Frontal cortex (tissue), 4 donors: ENCODE measurements around the gene RHBDF1. TPM values are rescaled to one million over a fixed set of nuclear protein-coding genes. Genes with fewer than 3 reads are reported as not detected.
"Not testable (repeated sequence)": the region's sequence is repeated elsewhere in the genome, so short reads cannot be mapped to it uniquely, and the experiment has no call there.

Experiments used
- DNase-seq, 2 donors: peaks; one replicate each; pipeline ENCODE4 v3.0.0; 2012; ENCODE audit warnings: low spot score in 2 of 2
- FAIRE-seq: peaks from 2 replicates; lab custom pipeline; 2012; peaks lifted over from hg19 to GRCh38; lab: Jason Lieb, UNC
- total RNA-seq: library from RNA; depleted of rRNA; stranded (reverse); fragments of >200 nt; gene quantifications from one replicate; pipeline ENCODE4 v1.2.3, GENCODE V29; 2014
- donor health status: control.
- donor health status: control.
- donor health status: control.

The RHBDF1 gene
- total RNA-seq, 1 donor from 2014 or later, result 1.6 TPM

DNA sequence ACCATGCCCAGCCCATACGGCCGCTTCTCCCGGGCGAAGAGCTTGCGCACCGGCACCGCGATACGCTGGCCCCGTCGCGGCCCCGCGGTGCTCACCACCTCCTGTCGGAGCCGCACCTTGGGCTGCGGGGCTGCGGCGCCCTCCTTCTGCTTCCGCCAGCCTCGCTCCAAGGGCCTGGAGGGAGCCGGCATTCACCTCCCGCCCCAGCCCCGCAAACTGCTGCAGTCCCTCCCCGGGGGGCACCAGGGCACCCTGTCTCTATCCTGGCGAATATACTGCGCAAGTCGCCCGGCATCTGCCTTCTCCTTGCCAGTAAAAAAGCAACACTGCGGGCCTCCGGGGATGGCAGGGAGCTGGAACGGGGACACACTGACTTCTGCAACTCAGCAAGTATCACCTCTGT, 10.6 kb downstream of the RHBDF1 start:
- DNase-seq (no peak), FAIRE-seq (no peak)

DNA sequence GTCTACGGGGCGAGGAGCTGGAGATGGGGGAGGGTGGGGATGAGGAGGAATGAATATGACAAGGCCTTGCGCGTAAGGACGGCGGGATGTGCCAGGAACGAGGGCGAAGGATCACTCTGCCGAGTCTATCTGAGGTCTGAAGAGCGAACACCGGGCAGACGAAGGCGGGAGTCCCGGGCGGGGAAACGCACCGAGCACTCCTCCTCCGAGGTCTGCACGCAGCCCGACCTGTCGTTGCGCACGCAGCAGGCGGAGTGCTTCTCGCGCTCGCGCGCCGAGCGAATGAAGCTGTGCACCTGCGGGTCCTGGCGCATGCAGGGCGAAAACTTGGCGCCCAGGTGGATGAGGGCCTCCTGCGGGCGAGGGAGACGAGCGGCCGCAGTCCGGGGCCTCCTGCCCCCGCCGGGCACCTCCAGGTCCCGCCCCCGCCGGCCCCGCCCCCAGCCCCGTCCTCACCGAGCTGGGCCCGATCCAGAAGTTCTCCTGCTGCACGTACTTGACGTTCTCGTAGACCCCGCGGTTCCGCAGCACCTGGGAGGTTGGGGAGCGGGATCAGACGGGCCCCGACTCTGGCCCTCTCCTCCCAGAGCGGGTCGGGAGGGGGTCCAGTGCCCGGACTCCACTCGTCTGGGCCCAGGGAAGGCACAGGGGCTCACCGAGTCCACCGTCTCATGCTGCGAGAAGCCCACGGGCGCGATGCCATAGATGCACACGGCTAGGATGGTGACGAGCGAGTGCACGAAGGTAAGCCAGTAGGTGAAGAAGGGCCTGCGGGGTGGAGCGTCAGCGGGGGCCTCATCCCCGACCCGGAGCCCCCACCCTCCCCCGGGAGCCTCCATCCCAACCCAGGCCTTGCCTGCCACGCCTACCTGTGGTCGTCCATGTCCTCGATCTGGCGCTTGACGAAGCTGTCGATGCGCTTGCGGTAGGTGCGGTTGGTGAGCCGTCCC, 11.2 kb downstream of the RHBDF1 start:
- FAIRE-seq, result no peak
- DNase-seq, result no peak

DNA sequence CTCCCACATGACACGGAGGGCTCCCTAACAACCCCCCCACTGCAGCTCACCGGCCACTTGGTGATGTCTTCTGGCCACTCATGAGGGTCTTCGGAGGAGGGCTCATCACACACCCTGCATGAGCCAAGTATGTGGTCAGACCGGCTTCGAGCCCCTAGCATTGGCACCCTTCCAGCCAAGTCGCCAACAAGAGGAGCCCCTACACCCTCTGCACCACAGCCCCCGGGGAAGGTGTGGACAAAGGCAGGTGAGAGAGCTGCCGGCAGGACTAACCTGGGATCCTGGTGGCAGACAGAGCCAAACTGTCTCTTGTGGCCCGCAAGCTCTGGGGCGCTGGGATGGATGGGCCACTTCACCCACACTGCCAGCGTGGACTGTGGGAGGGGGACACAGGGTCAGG, 12.3 kb downstream of the RHBDF1 start:
- DNase-seq (no peak), FAIRE-seq (no peak)

DNA sequence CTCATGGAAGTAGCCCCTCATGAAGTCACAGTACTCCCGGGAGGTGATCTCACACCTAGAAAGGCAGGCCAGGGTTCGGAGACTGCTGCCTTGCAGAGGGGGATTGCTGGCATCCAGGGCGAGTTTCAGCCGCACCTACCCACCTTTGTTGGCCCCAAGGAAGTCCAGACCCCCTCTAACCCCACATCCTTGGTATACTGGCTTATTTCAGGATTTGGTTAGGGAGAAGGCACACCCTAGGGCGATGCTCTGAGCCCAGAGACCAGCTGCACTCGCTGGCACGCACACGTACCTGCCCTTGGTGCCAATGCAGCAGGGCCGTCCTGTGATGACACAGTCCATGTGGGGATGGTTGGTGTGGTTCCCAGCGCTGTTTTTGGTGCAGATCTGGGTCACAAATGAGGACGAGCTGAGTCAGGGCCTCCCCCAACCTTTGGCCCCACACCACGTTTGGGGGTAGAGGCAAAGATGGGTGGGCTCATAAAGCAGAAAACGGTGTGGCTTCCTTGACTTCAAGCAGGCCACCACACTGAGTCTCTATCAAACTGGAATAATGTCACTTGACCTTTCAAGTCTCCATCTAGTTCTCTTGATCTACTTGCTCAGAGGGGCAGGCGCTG, 12.9 kb downstream of the RHBDF1 start:
- no peak for DNase-seq
- no peak for FAIRE-seq

DNA sequence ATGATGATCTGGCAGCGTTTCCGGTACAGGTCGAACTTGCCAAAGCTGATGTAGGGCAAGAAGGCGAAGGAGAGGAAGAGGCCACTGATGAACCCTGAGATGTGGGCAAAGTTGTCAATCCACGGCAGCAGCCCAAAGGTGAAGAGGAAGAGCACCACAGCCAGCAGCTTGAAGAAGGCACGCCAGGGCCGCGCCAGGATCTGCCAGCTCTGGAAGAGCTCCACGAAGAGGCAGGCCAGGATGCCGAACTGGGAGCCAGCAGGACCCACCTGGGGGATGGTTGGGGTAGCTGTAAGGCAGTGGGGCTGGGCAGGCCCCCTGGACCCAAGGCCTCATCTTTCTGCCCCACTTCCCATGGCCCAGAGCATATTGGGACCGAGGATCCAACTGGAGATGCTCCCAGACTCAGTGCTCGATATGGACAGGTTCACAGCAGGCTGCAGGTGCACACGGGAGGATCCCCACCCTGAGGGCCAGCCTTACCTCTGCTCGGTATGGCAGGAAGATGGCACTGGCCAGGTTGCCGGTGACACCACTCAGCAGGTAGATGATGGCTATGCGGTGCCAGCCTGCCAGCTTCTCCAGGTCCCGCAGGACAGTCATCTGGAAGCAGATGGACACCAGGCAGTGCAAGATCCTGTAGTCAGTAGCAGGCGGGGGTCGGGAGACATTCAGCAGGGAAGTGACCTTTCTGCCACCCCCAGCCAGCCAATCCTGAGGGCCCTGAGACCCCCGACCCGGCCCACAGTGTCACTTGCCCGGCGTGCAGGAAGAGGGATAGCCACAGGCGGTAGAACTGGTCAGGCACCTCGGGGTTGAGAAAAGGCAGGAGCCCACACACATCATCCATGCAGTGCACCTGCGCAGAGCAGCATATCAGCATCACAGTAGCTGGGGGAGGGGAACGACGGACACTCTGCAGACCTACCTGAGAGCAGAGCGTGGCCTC, 13.7 kb downstream of the RHBDF1 start:
- FAIRE-seq, result no peak

DNA sequence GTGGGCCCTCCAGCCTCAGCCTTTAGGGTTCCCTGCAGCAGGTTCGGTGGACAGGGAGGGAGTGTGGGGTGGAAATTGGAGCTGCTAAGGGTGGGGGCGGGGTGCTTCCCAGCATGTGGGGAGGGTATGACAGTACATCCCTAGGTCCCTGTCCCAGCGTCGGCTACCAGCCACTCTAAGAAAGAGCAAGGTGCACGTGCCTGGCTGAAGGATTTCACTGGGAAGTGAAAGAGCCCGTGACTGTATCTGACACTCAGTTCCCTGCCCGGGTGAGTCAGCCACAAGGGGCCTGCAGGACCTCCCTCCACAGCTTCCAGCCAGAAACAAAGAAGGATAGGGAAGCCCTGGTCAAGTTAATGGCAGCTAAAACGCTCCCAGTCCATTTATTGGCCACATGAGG, 14.7 kb downstream of the RHBDF1 start:
- DNase-seq (no peak), FAIRE-seq (no peak)

More for the DNA sequence above, 13.7 kb downstream of the RHBDF1 start:
- no peak for DNase-seq

DNA sequence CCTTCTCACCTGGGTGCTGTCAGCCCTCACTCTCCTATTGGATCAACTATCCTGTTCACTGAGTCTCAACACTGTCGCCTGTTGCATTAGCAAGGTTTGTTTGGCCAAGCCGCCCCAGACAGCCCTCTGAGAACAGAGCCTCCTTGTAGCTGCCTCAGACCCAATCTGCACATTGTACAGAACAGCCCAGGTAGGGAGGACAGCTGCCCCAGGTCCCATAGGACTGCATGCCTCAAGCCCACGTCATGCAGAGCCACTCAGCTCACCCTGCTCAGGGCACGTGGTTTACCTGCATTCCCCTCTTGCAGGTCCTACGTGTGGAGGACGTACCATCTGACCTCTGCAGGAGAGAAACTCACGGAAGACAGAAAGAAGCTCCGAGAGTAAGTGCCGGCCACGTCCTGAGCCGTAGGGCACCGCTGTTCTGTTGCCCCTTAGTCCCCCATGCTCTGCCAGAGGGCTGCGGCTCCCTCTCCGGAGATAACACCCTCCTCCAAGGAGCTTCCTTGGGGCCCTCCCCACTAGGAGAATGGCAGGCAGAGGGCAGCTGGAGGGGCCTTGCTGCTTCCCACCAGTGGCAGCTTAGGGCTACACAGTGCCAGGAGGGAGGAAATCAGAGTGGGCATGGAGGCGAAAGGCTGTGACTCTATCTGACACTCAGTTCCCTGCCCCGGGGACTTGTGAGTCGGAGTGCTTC, 16.1 kb downstream of the RHBDF1 start:
- FAIRE-seq (no peak), DNase-seq (no peak)

DNA sequence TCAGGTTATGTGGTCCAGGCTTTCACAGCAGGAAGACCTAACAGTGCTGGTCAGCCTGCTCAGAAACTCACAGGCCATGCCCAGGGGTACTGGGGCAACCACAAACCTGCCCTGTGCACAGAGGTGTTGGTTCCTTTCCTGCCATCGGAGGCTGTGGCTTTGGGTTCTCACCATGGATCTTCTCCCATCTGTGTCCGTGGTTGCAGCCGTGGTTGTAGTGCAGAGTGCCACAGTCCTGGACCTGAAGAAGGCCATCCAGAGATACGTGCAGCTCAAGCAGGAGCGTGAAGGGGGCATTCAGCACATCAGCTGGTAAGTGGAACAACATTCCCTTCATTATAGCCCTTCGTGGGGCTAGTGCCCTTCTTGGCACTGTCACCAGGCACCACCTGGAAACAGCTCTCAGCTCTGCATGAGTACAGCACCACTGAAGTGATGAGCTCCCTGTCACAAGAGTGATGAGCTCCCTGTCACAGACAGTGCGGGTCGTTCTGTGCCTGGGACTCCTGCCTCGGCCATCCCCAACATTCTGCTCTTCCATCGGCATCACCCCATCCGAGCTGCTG, 16.8 kb downstream of the RHBDF1 start:
- no peak for FAIRE-seq

DNA sequence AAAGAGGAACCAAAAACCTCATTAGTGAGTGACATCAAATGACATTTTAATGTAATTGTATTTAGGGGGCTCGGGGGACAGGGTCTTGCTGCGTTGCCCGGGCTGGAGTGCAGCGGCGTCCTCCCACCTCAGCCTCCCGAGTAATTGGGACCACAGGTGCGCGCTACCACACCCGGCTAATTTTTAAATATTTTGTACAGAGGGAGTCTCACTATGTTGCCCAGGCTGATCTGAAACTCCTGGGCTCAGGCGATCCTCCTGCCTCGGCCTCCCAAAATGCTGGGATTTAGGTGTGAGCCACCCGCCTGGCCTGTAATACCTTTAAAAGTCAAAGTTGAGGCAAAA, 18.2 kb downstream of the RHBDF1 start:
- DNase-seq (no peak), FAIRE-seq (no peak)

More for the DNA sequence above, 16.8 kb downstream of the RHBDF1 start:
- no peak for DNase-seq

DNA sequence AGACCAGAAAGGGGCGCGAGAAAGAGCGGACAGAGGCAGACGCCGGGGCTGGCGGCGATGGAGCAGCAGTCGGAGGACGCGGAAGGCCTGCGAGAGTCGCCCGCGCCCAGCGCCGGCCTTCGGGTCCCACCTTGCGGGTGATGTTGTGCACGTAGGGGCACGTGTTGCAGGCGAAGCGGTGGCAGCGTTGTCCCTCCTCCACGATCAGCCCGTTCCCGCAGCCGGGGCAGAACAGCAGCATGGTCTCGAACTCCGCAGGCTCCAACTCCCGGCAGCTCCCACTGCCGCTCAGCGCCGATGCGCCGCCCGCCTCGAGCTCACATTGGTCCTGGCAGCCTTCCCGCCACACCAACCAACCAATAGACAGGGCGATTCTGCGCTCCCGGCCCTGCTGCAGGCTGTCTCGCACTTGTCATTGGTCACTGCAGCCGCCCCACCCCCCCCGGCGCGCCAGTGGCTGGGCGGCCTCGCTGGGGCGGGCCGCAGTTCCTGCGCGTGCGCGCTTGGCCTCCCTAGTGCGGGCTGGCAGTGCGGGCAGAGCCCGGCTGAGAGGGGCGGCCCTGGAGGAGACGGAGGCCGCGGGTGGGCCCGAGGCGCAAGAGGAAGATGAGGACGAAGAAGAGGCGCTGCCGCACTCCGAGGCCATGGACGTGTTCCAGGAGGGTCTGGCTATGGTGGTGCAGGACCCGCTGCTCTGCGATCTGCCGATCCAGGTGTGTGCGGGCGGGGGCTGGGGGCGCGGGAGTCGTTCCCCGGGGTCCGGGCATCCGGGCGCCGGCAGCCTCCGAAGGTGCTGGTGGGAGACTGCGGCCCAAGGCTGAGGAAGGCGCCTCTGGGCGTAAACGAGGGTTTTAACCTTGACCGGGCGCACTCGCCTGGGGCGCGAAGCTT, 18.8 kb downstream of the RHBDF1 start, which contains the start of the genes POLR3K and SNRNP25:
Gene POLR3K (minus strand): TSS at position 263 of the 891 bp plus-strand sequence. CDS start 22 bp downstream, at position 241.
Gene SNRNP25 (plus strand): TSS at position 483 of the 891 bp plus-strand sequence. CDS start 189 bp downstream, at position 672.
- FAIRE-seq, result no peak
- peak; percentile 98 to 99 for DNase-seq

DNA sequence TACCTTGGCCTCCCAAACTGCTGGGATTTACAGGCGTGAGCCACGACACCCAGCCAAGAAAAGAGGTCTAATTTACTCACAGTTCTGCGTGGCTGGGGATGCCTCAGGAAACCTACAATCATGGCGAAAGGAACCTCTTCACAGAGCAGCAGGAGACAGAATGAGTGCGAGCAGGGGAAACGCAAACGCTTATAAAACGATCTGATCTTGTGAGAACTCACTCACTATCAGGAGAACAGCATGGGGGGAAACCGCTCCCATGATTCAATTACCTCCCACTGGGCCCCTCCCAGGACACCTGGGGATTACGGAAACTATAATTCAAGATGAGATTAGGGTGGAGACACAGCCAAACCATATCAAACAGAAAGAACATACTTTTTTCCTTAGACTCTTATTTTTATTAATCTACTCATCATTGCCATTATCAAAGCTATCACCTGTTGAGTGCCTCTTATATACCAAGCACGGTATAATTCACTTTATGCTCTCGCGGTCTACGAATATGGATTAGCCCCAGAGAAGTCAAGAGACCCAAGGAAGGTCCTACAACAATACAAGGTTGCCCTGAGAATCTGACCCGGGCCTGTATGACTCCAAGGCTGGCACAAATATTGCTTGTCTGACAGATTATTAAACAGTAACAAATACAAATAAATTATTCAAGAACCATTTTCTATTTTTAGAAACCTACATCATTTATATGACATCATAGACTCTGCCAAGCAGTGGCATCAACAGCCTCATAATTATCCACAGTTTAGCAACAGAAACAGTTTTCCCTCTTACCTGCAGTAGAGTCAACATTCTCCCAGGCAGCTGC, 21.5 kb downstream of the RHBDF1 start:
- FAIRE-seq (no peak), DNase-seq (no peak)

DNA sequence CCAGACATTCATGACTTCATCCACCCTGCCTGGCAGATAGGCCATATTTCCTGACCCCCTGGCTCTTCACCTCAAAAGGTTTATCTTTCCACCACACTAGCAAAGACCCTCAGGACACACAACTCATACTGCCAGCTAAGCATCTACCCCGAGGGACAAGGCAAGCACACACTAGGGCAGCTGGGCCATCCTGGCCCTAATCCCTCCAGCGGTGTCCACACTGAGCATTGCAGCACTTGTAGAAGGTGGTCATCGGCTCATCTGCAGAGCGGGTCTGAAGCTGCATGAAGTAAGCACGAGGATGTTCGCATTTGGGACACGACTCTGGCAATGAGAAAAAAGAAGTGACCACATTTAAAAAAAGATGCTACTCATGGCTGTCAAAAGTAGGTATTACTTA, 25.2 kb downstream of the RHBDF1 start:
- FAIRE-seq (no peak), DNase-seq (no peak)

DNA sequence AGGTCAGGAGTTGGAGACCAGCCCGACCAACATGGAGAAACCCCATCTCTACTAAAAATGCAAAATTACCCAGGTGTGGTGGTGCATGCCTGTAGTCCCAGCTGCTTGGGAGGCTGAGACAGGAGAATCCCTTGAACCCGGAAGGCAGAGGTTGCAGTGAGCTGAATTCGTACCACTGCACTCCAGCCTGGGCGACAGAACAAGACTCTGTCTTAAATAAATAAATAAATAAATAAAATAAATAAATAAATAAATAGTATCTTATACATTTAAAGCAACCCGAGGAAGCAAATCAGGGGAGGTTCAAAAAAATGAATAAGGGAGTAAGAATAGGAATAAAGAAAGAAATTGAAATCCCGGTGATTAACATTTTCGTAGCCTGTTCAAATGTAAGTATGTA, 25.9 kb downstream of the RHBDF1 start:
- not testable (repeated sequence) for FAIRE-seq, DNase-seq

DNA sequence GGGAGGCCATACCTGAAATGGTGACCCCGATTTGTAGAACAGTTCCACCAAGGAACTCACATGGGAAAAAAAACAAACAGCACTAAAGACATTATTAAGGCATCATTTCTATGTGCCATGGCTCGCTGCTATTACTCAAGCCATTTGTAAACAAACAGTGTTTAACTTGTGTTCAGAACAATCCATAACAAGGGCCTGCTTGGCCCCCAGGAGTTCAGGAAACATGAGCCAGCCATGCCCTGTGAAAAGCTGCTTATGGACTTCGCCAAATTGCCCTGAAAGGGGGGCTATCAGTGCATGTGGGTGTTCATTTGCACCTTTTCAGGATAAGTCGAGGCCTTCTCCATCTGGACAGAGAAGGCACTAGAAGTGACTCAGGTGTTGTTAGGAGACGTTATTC, 27.0 kb downstream of the RHBDF1 start:
- DNase-seq (no peak), FAIRE-seq (no peak)

DNA sequence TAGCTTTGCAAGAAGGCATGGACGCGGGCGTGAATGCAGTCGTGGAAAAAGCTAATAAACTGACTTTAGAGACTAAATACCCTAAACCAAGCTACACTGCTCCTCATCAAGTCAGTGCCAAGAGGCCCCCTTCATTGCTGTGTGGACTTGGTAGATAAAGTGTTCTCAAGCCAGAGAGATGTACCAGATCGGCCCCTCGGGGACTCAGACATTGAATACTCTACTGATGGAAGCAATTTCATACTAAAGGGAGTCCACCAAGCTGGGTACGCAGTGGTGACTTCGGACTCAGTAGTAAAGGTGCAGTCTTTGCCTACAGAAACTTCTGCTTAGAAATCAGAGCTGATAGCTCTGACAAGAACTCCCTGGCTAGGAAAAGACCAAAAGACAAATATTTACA, 27.8 kb downstream of the RHBDF1 start:
- no peak for DNase-seq
- FAIRE-seq, result no peak

DNA sequence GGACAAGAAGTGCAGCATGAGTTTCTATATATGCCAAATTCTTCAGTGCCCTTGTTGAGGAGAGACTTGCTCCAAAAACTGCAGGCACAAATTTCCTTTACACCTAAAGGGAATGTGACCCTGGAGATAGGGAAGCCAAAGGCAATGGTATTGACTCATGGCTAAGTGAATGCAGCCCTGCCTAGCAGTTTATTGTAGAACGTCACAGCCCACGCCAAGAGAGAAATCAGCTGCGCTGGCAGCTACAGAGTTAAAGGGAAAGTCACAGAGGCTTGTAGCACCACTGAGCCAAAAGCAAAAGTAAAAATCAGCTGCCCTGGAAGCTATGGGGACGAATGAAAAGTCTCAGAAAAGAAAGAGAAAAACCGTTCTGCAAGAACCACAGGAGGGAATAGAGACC, 29.1 kb downstream of the RHBDF1 start:
- DNase-seq (no peak), FAIRE-seq (no peak)

DNA sequence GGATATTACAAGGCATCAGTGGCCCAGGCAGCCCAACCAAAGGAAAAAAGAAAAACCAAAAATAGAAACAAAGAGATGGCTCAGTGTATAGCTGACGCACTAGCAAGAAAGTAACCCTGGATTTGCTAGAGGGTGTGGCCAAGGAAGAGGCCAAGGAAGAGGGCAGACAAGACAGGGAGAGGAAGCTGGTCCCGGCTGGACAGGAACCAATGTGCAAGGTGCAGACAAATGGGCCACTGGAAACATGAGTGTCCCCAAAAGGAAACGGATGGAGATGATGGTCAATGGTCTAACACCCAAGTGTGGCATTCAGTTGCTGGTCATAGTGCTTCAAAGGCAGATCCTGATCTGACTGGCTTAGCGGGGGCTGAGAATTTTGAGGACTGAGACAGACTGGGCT, 29.7 kb downstream of the RHBDF1 start:
- FAIRE-seq (no peak), DNase-seq (no peak)
